ENCODE data around the gene GPC4. TPM values are rescaled to one million over a fixed set of nuclear protein-coding genes. Genes with fewer than 3 reads are reported as not detected.

The GPC4 gene
- total and polyA plus RNA-seq, 10 of the 15 experiments (the other 5 are each of a cell fraction or from before 2014, with no cell fraction given) = 0.04 to 5.8 (median 0.13) TPM

DNA sequence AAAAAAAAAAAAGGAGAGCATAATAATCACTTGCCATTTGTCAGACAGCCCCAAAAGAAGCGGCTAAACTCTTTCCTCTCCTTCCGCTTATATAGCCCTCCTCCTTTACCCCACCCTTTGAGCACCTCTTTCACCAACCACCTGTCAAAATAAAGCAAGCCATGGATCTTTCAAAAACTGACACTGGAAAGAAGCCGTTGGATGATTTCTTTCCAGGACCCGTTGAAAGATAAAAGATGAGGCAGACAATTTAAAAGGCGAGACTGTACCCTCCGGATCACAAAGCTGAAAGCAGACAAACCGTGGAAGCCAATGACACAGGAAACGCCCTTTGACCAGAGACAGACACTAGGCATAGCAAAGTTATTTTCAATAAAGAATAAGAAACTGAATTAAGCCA, 22.6 kb downstream of the GPC4 start (continued):
- TF ChIP-seq, protein P1, sequence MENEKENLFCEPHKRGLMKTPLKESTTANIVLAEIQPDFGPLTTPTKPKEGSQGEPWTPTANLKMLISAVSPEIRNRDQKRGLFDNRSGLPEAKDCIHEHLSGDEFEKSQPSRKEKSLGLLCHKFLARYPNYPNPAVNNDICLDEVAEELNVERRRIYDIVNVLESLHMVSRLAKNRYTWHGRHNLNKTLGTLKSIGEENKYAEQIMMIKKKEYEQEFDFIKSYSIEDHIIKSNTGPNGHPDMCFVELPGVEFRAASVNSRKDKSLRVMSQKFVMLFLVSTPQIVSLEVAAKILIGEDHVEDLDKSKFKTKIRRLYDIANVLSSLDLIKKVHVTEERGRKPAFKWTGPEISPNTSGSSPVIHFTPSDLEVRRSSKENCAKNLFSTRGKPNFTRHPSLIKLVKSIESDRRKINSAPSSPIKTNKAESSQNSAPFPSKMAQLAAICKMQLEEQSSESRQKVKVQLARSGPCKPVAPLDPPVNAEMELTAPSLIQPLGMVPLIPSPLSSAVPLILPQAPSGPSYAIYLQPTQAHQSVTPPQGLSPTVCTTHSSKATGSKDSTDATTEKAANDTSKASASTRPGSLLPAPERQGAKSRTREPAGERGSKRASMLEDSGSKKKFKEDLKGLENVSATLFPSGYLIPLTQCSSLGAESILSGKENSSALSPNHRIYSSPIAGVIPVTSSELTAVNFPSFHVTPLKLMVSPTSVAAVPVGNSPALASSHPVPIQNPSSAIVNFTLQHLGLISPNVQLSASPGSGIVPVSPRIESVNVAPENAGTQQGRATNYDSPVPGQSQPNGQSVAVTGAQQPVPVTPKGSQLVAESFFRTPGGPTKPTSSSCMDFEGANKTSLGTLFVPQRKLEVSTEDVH (IDR thresholded peaks at IDR 0.05; ENCODE audit: low read depth, partially characterized antibody) = no peak
- TF ChIP-seq PML (IDR thresholded peaks at IDR 0.05; ENCODE audit: low read length) = no peak
- TF ChIP-seq, protein P2, sequence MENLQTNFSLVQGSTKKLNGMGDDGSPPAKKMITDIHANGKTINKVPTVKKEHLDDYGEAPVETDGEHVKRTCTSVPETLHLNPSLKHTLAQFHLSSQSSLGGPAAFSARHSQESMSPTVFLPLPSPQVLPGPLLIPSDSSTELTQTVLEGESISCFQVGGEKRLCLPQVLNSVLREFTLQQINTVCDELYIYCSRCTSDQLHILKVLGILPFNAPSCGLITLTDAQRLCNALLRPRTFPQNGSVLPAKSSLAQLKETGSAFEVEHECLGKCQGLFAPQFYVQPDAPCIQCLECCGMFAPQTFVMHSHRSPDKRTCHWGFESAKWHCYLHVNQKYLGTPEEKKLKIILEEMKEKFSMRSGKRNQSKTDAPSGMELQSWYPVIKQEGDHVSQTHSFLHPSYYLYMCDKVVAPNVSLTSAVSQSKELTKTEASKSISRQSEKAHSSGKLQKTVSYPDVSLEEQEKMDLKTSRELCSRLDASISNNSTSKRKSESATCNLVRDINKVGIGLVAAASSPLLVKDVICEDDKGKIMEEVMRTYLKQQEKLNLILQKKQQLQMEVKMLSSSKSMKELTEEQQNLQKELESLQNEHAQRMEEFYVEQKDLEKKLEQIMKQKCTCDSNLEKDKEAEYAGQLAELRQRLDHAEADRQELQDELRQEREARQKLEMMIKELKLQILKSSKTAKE (IDR thresholded peaks at IDR 0.05; ENCODE audit: low read depth, poor library complexity, severe bottlenecking) = no peak
- no peak for TF ChIP-seq JUND (IDR thresholded peaks at IDR 0.05; ENCODE audit: low read depth, low read length)
- TF ChIP-seq HDAC6 (IDR thresholded peaks at IDR 0.05; ENCODE audit: unreplicated experiment) = no peak
- TF ChIP-seq MEF2B (IDR thresholded peaks at IDR 0.05; ENCODE audit: partially characterized antibody, poor library complexity, severe bottlenecking) = no peak
- TF ChIP-seq ZNF207 (IDR thresholded peaks at IDR 0.05; ENCODE audit: borderline replicate concordance) = no peak
